ENCODE results near the gene NCBP1. TPM values are rescaled to one million over a fixed set of nuclear protein-coding genes. Genes with fewer than 3 reads are reported as not detected.

NCBP1 gene
- total RNA-seq, 1 donor from 2014 or later: 51.4 TPM

GRCh38 chr9:97714435-97714834, 80.8 kb downstream of the NCBP1 start:
- DNase-seq: peak; percentile 79

GRCh38 chr9:97717866-97718265, 84.2 kb downstream of the NCBP1 start:
- no peak for DNase-seq
- intact Hi-C loops (cut with micrococcal nuclease): no loop called here
- H3K27me3 Mint-ChIP-seq: peaks cover 28% of the 10 kb centered on the region
- H3K36me3 Mint-ChIP-seq (ENCODE audit: low read depth): peaks cover 1% of the 10 kb centered on the region
- H3K4me1 Mint-ChIP-seq: peaks cover 14% of the 10 kb centered on the region
- peaks cover 12% of the 10 kb centered on the region for H3K9me3 Mint-ChIP-seq
- H3K27ac Mint-ChIP-seq: no peak overlapping the region
- H3K4me3 Mint-ChIP-seq: no peak overlapping the region

More at GRCh38 chr9:97714435-97714834, 80.8 kb downstream of the NCBP1 start:
- intact Hi-C loops (cut with micrococcal nuclease): loop anchor here (5.0 kb wide), 2 partner anchors 88 to 548 kb away; no protein-coding TSS in a partner anchor
- H3K27ac Mint-ChIP-seq: no peak overlapping the region
- peaks cover 19% of the 10 kb centered on the region for H3K27me3 Mint-ChIP-seq
- peaks cover 4% of the 10 kb centered on the region for H3K9me3 Mint-ChIP-seq
- no peaks in the 10 kb centered on the region for H3K36me3 Mint-ChIP-seq (ENCODE audit: low read depth)
- peak overlapping the region; percentile 44 for H3K4me3 Mint-ChIP-seq
- peaks cover 23% of the 10 kb centered on the region for H3K4me1 Mint-ChIP-seq

GRCh38 chr9:97721396-97721795, 87.8 kb downstream of the NCBP1 start:
- DNase-seq: no peak
- no peak overlapping the region for H3K4me3 Mint-ChIP-seq
- intact Hi-C loops (cut with micrococcal nuclease): no loop called here
- peaks cover 41% of the 10 kb centered on the region for H3K27me3 Mint-ChIP-seq
- H3K27ac Mint-ChIP-seq: no peak overlapping the region
- H3K9me3 Mint-ChIP-seq: peaks cover 12% of the 10 kb centered on the region
- H3K36me3 Mint-ChIP-seq (ENCODE audit: low read depth): peaks cover 1% of the 10 kb centered on the region
- peaks cover 2% of the 10 kb centered on the region for H3K4me1 Mint-ChIP-seq

- Mint-ChIP-seq H3K36me3 (ENCODE audit: low read depth) (peaks cover 1% of the 10 kb centered on the region), H3K4me1 (peaks cover under 1% of the 10 kb centered on the region), H3K9me3 (peaks cover 12% of the 10 kb centered on the region), H3K27ac (no peak overlapping the region), H3K27me3 (peaks cover 39% of the 10 kb centered on the region), H3K4me3 (no peak overlapping the region)
- intact Hi-C loops (cut with micrococcal nuclease): no loop called here
- DNase-seq: no peak
Observed at GRCh38 chr9:97722331-97722730, 88.7 kb downstream of the NCBP1 start.

Other genes starting within 250 kb of the NCBP1 start
- gene TDRD7, start 221.7 kb upstream of the NCBP1 start, total RNA-seq: 5.5 and 6.3 TPM in 2 replicates
- 0.71 and 0.91 TPM in 2 replicates for gene TMOD1, start 132.2 kb upstream of the NCBP1 start, total RNA-seq
- 17.1 and 17.7 TPM in 2 replicates for gene TSTD2, start 453 bp upstream of the NCBP1 start, total RNA-seq
- 8.9 and 12.0 TPM in 2 replicates for gene XPA, start 63.5 kb downstream of the NCBP1 start, total RNA-seq
- not detected in 2 replicates for gene FOXE1, start 219.4 kb downstream of the NCBP1 start, total RNA-seq